Mucosa of rectum (tissue), 2 donors: ENCODE measurements around the gene CRABP2.

Experiments used
- H3K27ac ChIP-seq, 2 donors: one replicate each; pipeline ENCODE4 v1.7.0; 2013; ENCODE audit warnings: inconsistent platforms in 2 of 2, low read depth in 2 of 2, low read length in 2 of 2
- H3K27me3 ChIP-seq, 2 donors: one replicate each; pipeline ENCODE4 v1.7.0; 2013; ENCODE audit warnings: low read length in 2 of 2; ENCODE audit not compliant: control insufficient read depth in 2 of 2, insufficient read depth in 2 of 2
- H3K36me3 ChIP-seq, 2 donors: one replicate each; pipeline ENCODE4 v1.7.0; 2013; ENCODE audit warnings: low read length in 2 of 2; ENCODE audit not compliant: control insufficient read depth in 2 of 2, insufficient read depth in 2 of 2
- H3K4me1 ChIP-seq, 2 donors: one replicate each; pipeline ENCODE4 v1.7.0; 2013; ENCODE audit warnings: low read length in 2 of 2, mild to moderate bottlenecking in 1 of 2; ENCODE audit not compliant: control insufficient read depth in 2 of 2, insufficient read depth in 2 of 2
- H3K4me3 ChIP-seq, 2 donors: one replicate each; pipeline ENCODE4 v1.7.0; 2013; ENCODE audit warnings: low read length in 2 of 2
- H3K9ac ChIP-seq, 2 donors: one replicate each; pipeline ENCODE4 v1.7.0; 2013; ENCODE audit warnings: low read length in 2 of 2, low read depth in 1 of 2, mild to moderate bottlenecking in 1 of 2
- H3K9me3 ChIP-seq, 2 donors: one replicate each; pipeline ENCODE4 v1.7.0; 2013; ENCODE audit warnings: low read length in 2 of 2; ENCODE audit not compliant: control insufficient read depth in 2 of 2
- donor health status: healthy.
- donor health status: Normal muscosa, but diverticular disease.

Gene CRABP2

DNA sequence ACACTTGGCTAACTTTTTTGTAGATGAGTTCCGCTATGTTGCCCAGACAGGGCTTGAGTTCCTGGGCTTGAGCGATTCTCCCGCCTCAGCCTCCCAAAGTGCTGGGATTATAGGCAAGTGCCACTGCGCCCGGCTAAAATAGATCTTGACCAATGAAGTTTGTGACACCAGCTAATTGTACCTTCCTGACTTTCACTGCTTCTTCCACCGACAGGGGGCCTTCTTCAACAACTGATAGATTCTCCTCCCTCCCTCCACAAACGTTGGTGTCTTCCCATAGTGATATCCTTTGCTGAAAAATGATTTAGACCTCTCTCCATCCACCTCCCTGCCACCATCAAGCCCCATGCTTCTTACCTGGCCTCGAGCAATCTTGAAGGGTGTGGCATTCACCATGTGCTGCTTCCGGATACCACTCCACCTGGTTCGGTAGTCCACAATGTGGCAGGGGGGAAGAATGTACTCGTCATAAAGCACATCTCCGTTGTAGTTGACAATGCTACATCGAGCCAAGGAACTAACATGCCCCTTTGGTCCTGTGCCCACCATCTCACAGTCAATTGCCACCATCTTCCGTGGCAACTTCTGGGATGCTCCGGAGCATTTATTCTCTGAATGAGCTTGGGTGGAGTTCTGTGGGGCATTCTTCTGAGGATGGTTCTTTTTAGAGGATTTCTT lies 21.3 kb upstream of the CRABP2 start:
- H3K9ac ChIP-seq, result peak overlapping the region; percentile 38 to 49
- peak overlapping the region; percentile 46 to 100 for H3K4me3 ChIP-seq
- H3K9me3 ChIP-seq, result no peaks in the 10 kb centered on the region
- no peak overlapping the region for H3K27ac ChIP-seq
- no peaks in the 10 kb centered on the region for H3K27me3 ChIP-seq
- peaks cover 35 to 36% of the 10 kb centered on the region in 2 donors for H3K4me1 ChIP-seq
- H3K36me3 ChIP-seq, result peaks cover 26 to 32% of the 10 kb centered on the region in 2 donors

DNA sequence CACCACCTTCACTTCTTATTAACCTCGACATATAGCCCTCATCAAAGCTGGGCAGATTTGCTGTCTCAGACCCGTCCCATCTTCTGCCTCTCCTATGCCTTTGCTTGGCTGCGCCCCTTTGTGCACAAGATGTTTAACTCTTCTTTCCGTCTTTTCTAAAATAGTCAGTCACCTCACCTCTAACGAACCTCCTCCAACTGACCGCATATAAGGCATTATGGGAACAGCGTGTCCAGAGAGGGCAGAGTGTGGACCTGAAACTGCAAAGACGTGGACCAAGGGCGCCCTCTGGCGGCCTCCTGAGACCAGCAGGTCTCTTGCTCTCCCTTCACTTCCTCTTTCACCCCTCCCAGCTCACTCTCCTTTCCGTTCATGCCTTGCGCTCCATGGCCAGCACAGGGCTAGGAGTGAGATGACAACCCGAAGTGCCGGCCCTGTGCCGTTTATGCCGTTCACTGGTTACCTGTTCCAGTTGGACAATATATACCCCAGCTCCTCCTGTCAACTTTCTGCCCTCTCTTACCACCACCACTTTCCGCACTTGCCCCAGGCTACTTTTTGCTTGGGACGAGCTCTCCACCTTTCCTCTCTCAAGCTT lies 20.4 kb upstream of the CRABP2 start:
- H3K9me3 ChIP-seq, result no peaks in the 10 kb centered on the region
- no peak overlapping the region for H3K27ac ChIP-seq
- H3K4me3 ChIP-seq, result peak overlapping the region; percentile 44 to 100
- peaks cover 33 to 40% of the 10 kb centered on the region in 2 donors for H3K36me3 ChIP-seq
- H3K9ac ChIP-seq, result peak overlapping the region; percentile 44 to 49
- peaks cover 35 to 36% of the 10 kb centered on the region in 2 donors for H3K4me1 ChIP-seq
- H3K27me3 ChIP-seq, result no peaks in the 10 kb centered on the region

- H3K36me3 ChIP-seq, result peaks cover 35 to 43% of the 10 kb centered on the region in 2 donors
- no peaks in the 10 kb centered on the region for H3K27me3 ChIP-seq
- H3K9me3 ChIP-seq, result no peaks in the 10 kb centered on the region
- peaks cover 16 to 19% of the 10 kb centered on the region in 2 donors for H3K4me1 ChIP-seq
- H3K9ac ChIP-seq, result no peak overlapping the region
- no peak overlapping the region for H3K27ac ChIP-seq
- H3K4me3 ChIP-seq, result no peak overlapping the region
Observed at GRCh38 chr1:156721535-156721934, 16.2 kb upstream of the CRABP2 start.

GRCh38 chr1:156721131-156721530 lies 15.7 kb upstream of the CRABP2 start:
- Histone ChIP-seq H3K27ac (no peak overlapping the region), H3K27me3 (no peaks in the 10 kb centered on the region), H3K9me3 (no peaks in the 10 kb centered on the region), H3K36me3 (peaks cover 35 to 43% of the 10 kb centered on the region in 2 donors), H3K4me3 (no peak overlapping the region), H3K4me1 (peaks cover 12 to 15% of the 10 kb centered on the region in 2 donors), H3K9ac (no peak overlapping the region)

- Histone ChIP-seq H3K4me3 (no peak overlapping the region), H3K4me1 (no peaks in the 10 kb centered on the region), H3K9me3 (no peaks in the 10 kb centered on the region), H3K36me3 (peaks cover 10 to 16% of the 10 kb centered on the region in 2 donors), H3K9ac (no peak overlapping the region), H3K27me3 (no peaks in the 10 kb centered on the region), H3K27ac (no peak overlapping the region)
Observed at GRCh38 chr1:156717351-156717750, 12.0 kb upstream of the CRABP2 start.

DNA sequence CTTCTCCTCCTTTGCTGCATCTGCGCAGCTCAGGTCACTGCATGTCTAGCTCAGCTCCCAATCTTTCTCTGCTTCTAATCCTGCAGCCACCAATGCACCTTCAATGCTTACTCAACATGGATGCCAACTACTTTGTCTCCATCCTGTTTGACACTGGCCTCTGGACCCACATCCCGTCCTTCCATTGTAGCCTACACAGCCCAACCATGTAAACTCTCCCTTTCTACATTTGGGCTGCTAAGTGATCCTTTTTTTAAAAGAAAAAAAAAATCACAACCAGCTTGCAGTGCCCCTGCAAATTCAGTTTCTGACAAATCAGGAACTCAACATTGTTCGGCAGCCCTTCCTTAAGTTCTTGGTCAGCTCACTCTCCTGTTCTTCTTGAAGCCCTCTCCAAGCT lies 9.4 kb upstream of the CRABP2 start:
- Histone ChIP-seq H3K27ac (no peak overlapping the region), H3K4me1 (peaks cover 3 to 5% of the 10 kb centered on the region in 2 donors), H3K9me3 (no peaks in the 10 kb centered on the region), H3K9ac (no peak overlapping the region), H3K36me3 (peaks cover 0 to 1% of the 10 kb centered on the region in 2 donors), H3K27me3 (no peaks in the 10 kb centered on the region), H3K4me3 (no peak overlapping the region)

GRCh38 chr1:156712626-156713025 lies 7.2 kb upstream of the CRABP2 start:
- no peak overlapping the region for H3K27ac ChIP-seq
- no peaks in the 10 kb centered on the region for H3K9me3 ChIP-seq
- H3K4me1 ChIP-seq, result peaks cover 3 to 8% of the 10 kb centered on the region in 2 donors
- H3K9ac ChIP-seq, result no peak overlapping the region
- H3K27me3 ChIP-seq, result no peaks in the 10 kb centered on the region
- no peak overlapping the region for H3K4me3 ChIP-seq
- no peaks in the 10 kb centered on the region for H3K36me3 ChIP-seq

DNA sequence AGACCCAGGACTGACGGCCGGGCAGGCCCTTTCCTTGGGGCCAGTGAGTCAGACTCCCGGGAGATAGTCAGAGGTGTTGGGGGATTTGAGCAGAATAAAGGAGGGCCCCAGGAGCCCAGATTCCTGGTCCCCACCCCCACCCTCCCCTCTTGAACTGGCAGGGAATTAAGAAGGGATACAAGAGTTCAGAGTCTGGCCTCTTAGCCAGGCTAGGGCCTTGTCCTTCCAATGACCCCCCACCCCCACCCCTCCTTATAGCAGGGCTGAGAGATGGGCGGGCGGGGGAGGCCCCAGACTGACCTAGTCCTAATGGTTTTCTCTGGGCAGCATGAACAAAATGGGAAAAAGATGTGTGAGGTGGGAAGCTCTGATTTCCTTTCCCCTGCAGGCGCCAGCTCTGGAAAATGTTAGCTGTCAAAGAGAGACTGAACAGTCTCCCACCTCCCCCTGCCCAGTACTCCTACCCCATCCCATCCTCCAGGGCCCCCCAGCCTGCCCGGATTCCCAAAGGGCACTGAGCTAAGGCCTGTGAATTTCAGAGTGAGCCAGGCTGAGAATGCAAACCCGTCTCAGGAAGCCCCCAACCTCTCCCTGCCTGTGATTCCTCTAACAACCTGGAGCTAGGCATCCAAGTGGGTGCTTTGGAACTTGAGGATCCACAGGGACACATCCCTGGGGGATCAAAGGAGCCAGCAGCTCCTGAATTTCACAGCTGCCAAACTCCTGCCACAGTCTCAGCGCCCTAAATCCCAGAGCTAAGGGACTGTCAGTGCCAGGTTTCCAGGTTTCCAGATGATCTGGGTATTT lies 5.8 kb upstream of the CRABP2 start:
- peaks cover 10 to 12% of the 10 kb centered on the region in 2 donors for H3K4me1 ChIP-seq
- peaks cover 0 to 2% of the 10 kb centered on the region in 2 donors for H3K27me3 ChIP-seq
- H3K4me3 ChIP-seq, result no peak overlapping the region
- H3K9ac ChIP-seq, result no peak overlapping the region
- H3K36me3 ChIP-seq, result no peaks in the 10 kb centered on the region
- H3K9me3 ChIP-seq, result no peaks in the 10 kb centered on the region
- H3K27ac ChIP-seq, result no peak overlapping the region

- Histone ChIP-seq H3K4me3 (no peak overlapping the region), H3K9ac (no peak overlapping the region), H3K27me3 (peaks cover 4 to 6% of the 10 kb centered on the region in 2 donors), H3K27ac (no peak overlapping the region), H3K9me3 (no peaks in the 10 kb centered on the region), H3K36me3 (no peaks in the 10 kb centered on the region), H3K4me1 (peaks cover 21 to 24% of the 10 kb centered on the region in 2 donors)
Observed at GRCh38 chr1:156709757-156710489, 4.5 kb upstream of the CRABP2 start.
